Jurkat, Clone E6-1 (cell line): ENCODE measurements around the gene MTERF4.

Experiments used
- DNase-seq: peaks from one replicate; pipeline ENCODE4 v3.0.0-alpha.2; 2011; ENCODE audit warnings: low read depth, low spot score
- H3K4me3 ChIP-seq: 2 replicates; pipeline ENCODE4 v1.5.1; 2011; ENCODE audit warnings: mild to moderate bottlenecking, low read length, control low read depth, moderate library complexity

MTERF4 gene

DNA sequence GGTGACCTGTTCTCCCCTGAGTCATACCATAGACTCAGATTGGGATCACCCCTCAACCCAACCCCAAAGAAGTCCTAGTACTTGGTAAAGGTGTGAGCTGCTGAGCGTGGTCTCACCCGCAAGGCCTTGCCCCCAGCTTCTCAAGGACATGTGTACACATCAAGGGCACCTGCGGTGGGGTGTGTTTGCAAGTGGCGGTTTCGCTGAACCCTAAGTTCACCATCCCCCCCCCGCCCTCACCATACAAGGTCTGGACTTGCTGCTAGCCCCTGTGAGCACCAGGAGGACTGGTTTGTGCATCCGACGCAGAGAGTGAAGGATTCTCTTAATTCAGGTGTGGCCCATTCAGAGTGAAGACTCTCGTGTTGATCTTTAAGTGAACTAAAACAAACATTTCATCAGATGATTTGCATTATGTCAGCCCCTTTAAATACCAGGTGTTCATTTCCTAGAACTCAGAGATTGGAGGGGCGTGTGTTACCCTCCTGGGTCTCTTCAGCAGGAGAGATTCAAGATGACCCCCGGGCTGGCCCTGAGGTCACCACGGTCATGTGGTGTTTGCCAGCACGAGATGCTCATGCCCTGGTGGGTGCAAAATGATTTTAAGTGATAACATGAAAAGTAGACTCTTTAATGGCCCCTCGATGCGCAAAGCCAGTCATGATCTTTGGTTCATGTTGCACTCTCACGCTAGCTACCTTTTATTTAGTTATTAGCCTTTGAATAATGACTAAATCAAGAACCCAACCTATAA lies 27.8 kb downstream of the MTERF4 start:
- no peak overlapping the region for H3K4me3 ChIP-seq
- DNase-seq, result no peak

DNA sequence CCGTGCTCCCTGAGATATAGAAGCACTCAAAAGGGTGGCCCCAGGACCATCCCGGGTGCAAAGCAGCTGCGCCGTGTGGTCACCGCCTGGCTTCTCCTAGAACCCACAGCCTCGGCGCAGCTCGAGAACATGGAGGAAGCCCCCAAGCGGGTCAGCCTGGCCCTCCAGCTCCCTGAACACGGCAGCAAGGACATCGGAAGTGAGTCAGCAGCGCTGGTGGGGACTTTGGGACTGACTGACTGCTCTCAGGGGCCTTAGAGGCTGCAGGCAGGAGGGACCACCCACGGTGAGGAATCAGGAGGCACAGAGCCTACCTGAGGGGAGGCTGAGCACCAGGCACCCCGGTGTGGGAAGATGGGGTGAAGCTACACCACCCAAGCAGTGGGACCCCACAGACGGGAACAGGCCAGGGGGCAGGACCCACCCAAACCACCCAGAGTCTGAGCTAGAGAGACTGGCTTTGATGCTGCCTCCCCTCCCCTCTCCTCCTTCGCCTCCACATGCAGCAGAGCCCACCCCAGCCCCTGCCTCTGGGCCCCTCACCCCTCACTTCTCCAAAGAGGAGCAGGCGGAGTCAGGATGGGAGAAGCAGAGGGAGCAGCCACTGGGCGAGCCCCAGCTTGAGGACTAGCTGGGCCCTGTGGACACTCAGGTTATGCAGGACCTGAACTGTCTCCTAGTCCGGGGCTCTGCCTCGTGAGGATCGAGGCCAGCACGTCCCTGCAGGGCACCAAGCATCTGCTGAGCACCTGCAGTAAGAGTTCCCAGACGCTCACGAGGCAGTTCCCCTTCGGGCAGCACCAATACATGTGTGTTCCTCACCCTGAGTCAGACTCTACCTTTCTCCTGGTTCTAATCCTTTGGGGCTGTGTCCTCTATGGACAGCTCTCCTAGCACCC lies 28.7 kb downstream of the MTERF4 start:
- no peak for DNase-seq

GRCh38 chr2:241072553-241073165 lies 29.4 kb downstream of the MTERF4 start:
- no peak overlapping the region for H3K4me3 ChIP-seq
- no peak for DNase-seq

More for the DNA sequence above, 28.7 kb downstream of the MTERF4 start:
- H3K4me3 ChIP-seq, result no peak overlapping the region

GRCh38 chr2:241072151-241072550 lies 29.9 kb downstream of the MTERF4 start:
- no peak for DNase-seq
- H3K4me3 ChIP-seq, result no peak overlapping the region

DNA sequence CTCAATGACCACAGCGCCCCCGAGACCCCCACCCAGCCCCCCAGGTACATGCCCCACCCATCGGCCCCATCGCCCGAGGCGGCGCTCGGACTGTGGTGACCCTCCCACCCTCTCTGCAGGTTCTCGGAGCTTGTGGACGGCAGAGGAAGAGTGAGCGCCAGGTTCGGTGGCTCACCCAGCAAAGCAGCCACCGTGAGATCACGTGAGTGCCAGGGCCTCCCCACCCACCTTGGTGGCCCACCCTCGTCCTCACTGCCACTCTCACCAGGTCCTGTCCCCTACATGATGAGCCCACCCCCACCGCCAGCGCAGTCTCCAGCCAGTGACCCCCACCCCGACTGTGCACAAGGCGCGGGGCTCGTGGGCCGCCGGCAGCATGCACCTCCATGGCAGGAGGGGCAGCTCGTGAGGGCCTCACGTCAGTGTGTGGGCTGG lies 30.4 kb downstream of the MTERF4 start:
- DNase-seq, result no peak
- H3K4me3 ChIP-seq, result no peak overlapping the region

- H3K4me3 ChIP-seq, result no peak overlapping the region
- no peak for DNase-seq
Measured at GRCh38 chr2:241070811-241071676, 31.0 kb downstream of the MTERF4 start.

DNA sequence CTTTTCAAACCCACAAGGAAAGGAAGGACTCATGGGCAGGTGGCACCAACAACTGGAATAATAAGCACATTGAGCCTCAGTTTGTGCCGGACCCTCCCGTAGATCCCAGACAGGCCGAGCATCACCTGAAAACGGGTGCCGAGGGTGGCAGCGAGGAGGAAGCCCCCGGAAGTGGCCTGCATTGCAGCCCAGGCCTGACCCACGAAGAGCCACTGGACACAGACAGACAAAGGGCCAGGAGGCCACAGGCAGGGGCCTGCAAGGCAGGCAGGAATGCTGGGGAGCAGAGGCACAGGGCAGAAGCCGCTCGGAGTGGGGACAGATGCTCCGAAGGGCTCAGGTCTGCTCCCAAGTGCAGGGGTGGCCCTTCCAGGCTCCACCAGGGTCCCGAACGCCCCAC lies 31.7 kb downstream of the MTERF4 start:
- no peak for DNase-seq
- H3K4me3 ChIP-seq, result no peak overlapping the region

DNA sequence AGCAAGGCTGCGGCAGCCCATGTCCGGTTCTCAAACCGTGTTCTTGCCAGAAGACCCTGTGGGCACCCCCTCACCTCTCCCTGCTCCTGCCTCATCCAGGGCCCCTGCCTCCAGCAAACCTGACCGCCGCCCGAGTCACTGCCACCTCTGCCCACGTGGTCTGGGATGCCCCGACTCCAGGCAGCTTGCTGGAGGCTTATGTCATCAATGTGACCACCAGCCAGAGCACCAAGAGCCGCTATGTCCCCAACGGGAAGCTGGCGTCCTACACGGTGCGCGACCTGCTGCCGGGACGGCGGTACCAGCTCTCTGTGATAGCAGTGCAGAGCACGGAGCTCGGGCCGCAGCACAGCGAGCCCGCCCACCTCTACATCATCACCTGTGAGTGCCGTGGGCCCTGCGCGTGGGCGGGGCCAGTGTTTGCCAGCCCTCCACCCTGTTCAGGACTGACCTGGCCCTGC lies 32.2 kb downstream of the MTERF4 start:
- no peak for DNase-seq

GRCh38 chr2:241068942-241069810 lies 32.9 kb downstream of the MTERF4 start:
- no peak overlapping the region for H3K4me3 ChIP-seq
- no peak for DNase-seq

More for the DNA sequence above, 32.2 kb downstream of the MTERF4 start:
- H3K4me3 ChIP-seq, result no peak overlapping the region

GRCh38 chr2:241068136-241068941 lies 33.7 kb downstream of the MTERF4 start:
- no peak for DNase-seq
- H3K4me3 ChIP-seq, result no peak overlapping the region

DNA sequence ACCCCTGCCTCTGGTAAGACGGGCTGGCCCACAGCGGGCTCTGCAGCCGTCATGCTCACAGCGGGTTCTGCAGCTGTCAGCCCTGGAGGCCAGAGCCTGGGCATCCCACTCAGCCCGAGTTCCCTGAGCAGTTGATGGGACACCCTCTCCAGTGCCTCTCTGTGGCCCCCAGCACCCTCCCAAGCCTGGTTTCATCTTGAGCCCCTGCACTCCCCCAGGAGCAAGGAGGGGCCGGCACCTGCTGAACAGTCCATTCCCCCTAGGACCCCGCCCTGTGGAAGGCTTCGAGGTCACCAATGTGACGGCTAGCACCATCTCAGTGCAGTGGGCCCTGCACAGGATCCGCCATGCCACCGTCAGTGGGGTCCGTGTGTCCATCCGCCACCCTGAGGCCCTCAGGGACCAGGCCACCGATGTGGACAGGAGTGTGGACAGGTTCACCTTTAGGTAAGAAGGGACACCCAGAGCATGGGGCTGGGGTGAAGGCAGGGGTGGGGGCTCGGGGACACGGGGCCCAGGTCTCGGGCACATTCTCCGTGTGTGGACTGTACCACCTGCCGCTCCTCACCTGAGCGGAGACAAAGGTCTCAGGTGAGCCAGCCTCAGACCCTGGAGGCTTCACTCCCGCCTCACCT lies 34.5 kb downstream of the MTERF4 start:
- DNase-seq, result no peak
- H3K4me3 ChIP-seq, result no peak overlapping the region

GRCh38 chr2:241066893-241067341 lies 35.2 kb downstream of the MTERF4 start:
- DNase-seq, result no peak
- H3K4me3 ChIP-seq, result no peak overlapping the region

- DNase-seq, result no peak
- H3K4me3 ChIP-seq, result no peak overlapping the region
Measured at GRCh38 chr2:241066171-241066892, 35.8 kb downstream of the MTERF4 start.

DNA sequence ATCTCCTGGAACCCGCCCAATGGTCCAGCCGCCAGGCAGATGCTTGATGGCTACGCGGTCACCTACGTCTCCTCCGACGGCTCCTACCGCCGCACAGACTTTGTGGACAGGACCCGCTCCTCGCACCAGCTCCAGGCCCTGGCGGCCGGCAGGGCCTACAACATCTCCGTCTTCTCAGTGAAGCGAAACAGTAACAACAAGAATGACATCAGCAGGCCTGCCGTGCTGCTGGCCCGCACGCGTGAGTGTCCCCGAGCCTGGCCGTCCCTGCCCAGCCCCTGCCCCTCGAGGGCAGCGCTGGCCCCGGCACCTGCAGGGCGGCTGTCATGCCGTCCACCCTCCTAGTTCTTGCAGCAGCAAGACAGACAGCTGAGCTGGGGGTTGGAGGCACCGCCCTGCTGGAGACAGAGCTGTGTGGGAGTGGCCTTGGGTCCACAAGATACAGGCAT lies 36.7 kb downstream of the MTERF4 start:
- no peak for DNase-seq
- no peak overlapping the region for H3K4me3 ChIP-seq

DNA sequence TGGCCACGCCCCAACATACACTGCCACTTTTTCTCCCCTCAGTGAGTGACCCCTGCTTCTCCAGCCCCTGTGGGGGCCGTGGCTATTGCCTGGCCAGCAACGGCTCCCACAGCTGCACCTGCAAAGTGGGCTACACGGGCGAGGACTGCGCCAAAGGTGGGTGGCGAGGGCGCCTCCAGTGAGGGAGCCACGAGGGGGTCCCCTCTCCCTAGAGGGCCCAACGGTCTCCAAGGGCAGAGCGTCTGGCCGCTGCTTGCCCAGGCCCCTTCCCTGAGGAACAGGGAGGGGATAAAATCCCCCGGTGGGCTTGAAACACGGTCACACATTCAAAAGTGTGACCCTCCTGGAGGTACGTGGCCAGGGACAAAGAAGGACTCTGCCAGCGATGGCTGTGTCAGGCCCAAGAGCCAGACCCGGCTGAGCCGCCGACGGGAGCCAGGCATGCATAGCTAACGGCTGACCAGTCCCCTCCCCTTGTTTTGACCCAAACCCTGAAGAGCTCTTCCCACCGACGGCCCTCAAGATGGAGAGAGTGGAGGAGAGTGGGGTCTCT lies 37.2 kb downstream of the MTERF4 start:
- no peak overlapping the region for H3K4me3 ChIP-seq
- no peak for DNase-seq
